Karpas-422 (cell line): ENCODE results near the gene LHPP. TPM values are rescaled to one million over a fixed set of nuclear protein-coding genes. Genes with fewer than 3 reads are reported as not detected.

Source experiments
- DNase-seq: peaks from one replicate; pipeline ENCODE4 v3.0.0-alpha.2; 2015
- H2AFZ ChIP-seq: fragments of 200-600 bp; sonication (generic); 2 replicates; pipeline ENCODE4 v1.6.1; 2014; ENCODE audit warnings: antibody characterized with exemption, low read length, mixed read lengths
- H3K27ac ChIP-seq: fragments of 200-600 bp; sonication (generic); 2 replicates; pipeline ENCODE4 v1.5.1; 2014; ENCODE audit warnings: mild to moderate bottlenecking, low read length, moderate library complexity
- H3K27me3 ChIP-seq: fragments of 200-600 bp; sonication (generic); 2 replicates; pipeline ENCODE4 v1.6.1; 2014; ENCODE audit warnings: low read length, mixed read lengths
- H3K36me3 ChIP-seq: fragments of 200-600 bp; sonication (generic); 2 replicates; pipeline ENCODE4 v1.6.1; 2014; ENCODE audit warnings: low read length, mixed read lengths; ENCODE audit not compliant: insufficient read depth
- H3K4me1 ChIP-seq: fragments of 200-600 bp; sonication (generic); 2 replicates; pipeline ENCODE4 v1.6.1; 2014; ENCODE audit warnings: mild to moderate bottlenecking, low read length, mixed read lengths
- H3K4me2 ChIP-seq: fragments of 200-600 bp; sonication (generic); 2 replicates; pipeline ENCODE4 v1.6.1; 2014; ENCODE audit warnings: low read length, low read depth, mild to moderate bottlenecking; ENCODE audit not compliant: poor library complexity, severe bottlenecking
- H3K4me3 ChIP-seq: fragments of 200-600 bp; sonication (generic); 2 replicates; pipeline ENCODE4 v1.5.1; 2014; ENCODE audit warnings: mild to moderate bottlenecking, antibody characterized with exemption, low read length, mixed read lengths
- H3K79me2 ChIP-seq: fragments of 200-600 bp; sonication (generic); 2 replicates; pipeline ENCODE4 v1.6.1; 2014; ENCODE audit warnings: mild to moderate bottlenecking, low read length, mixed read lengths
- H3K9ac ChIP-seq: fragments of 200-600 bp; sonication (generic); 2 replicates; pipeline ENCODE4 v1.6.0; 2014; ENCODE audit warnings: low read length
- H3K9me2 ChIP-seq: fragments of 200-600 bp; sonication (generic), shearing (Covaris generic); replicated peaks from 2 replicates; pipeline ENCODE4 v1.6.0; 2014; ENCODE audit warnings: mild to moderate bottlenecking, low read length, moderate library complexity; ENCODE audit not compliant: insufficient read depth
- H3K9me3 ChIP-seq: fragments of 300-700, 200-600 bp; sonication (generic); 2 replicates; pipeline ENCODE4 v1.6.1; 2014; ENCODE audit warnings: low read length, mixed read lengths
- H4K20me1 ChIP-seq: fragments of 200-600 bp; sonication (generic); 2 replicates; pipeline ENCODE4 v1.6.1; 2014; ENCODE audit warnings: mild to moderate bottlenecking, antibody characterized with exemption, low read length, low read depth; ENCODE audit not compliant: insufficient read depth
- total RNA-seq: library from RNA; depleted of rRNA; stranded (reverse); fragments of >200 nt; shearing (Covaris generic); gene quantifications from 2 replicates; pipeline ENCODE4 v1.2.3, GENCODE V29; 2014; ENCODE audit warnings: low replicate concordance

LHPP gene
- total RNA-seq, 1 experiment from 2014 or later: 57.2 TPM

GRCh38 chr10:124537166-124537725 lies 75.6 kb downstream of the LHPP start:
- Histone ChIP-seq H3K27me3 (no peaks in the 10 kb centered on the region), H3K79me2 (peaks cover 5% of the 10 kb centered on the region), H3K9ac (peak overlapping the region; percentile 99), H3K27ac (peak overlapping the region; percentile 100), H3K4me2 (peak overlapping the region; percentile 92), H3K4me1 (peaks cover 98% of the 10 kb centered on the region), H3K36me3 (no peaks in the 10 kb centered on the region), H3K9me2 (no peaks in the 10 kb centered on the region), H3K4me3 (peak overlapping the region; percentile 70), H4K20me1 (no peaks in the 10 kb centered on the region), H3K9me3 (no peaks in the 10 kb centered on the region), H2AFZ (no peak overlapping the region)
- DNase-seq: peak; percentile 82

- H4K20me1 ChIP-seq: no peaks in the 10 kb centered on the region
- H2AFZ ChIP-seq: no peak overlapping the region
- H3K4me1 ChIP-seq: peaks cover 98% of the 10 kb centered on the region
- no peaks in the 10 kb centered on the region for H3K9me2 ChIP-seq
- peak overlapping the region; percentile 70; the same call in 1 of the 2 replicates for H3K4me3 ChIP-seq
- H3K9me3 ChIP-seq: no peaks in the 10 kb centered on the region
- DNase-seq: no peak
- peaks cover 11% of the 10 kb centered on the region for H3K79me2 ChIP-seq
- no peaks in the 10 kb centered on the region for H3K36me3 ChIP-seq
- H3K4me2 ChIP-seq: peak overlapping the region; percentile 92
- peak overlapping the region; percentile 100 for H3K27ac ChIP-seq
- no peaks in the 10 kb centered on the region for H3K27me3 ChIP-seq
- peak overlapping the region; percentile 99 for H3K9ac ChIP-seq
These were observed 76.3 kb downstream of the LHPP start for GRCh38 chr10:124537891-124538290.

GRCh38 chr10:124538706-124539105 lies 77.1 kb downstream of the LHPP start:
- peak overlapping the region; percentile 100 for H3K27ac ChIP-seq
- peak overlapping the region; percentile 92 for H3K4me2 ChIP-seq
- no peaks in the 10 kb centered on the region for H3K9me3 ChIP-seq
- H3K9me2 ChIP-seq: no peaks in the 10 kb centered on the region
- peak overlapping the region; percentile 43 for H3K4me3 ChIP-seq
- no peaks in the 10 kb centered on the region for H3K27me3 ChIP-seq
- peaks cover 18% of the 10 kb centered on the region for H3K79me2 ChIP-seq
- H4K20me1 ChIP-seq: no peaks in the 10 kb centered on the region
- peak; percentile 88 for DNase-seq
- peaks cover 98% of the 10 kb centered on the region for H3K4me1 ChIP-seq
- H3K36me3 ChIP-seq: no peaks in the 10 kb centered on the region
- H2AFZ ChIP-seq: no peak overlapping the region
- H3K9ac ChIP-seq: peak overlapping the region; percentile 99

GRCh38 chr10:124539935-124540641 lies 78.5 kb downstream of the LHPP start:
- Histone ChIP-seq H3K4me2 (peak overlapping the region; percentile 97), H3K9me2 (no peaks in the 10 kb centered on the region), H3K4me1 (peaks cover 98% of the 10 kb centered on the region), H3K27ac (peak overlapping the region; percentile 100), H3K9ac (peak overlapping the region; percentile 99), H3K36me3 (no peaks in the 10 kb centered on the region), H4K20me1 (no peaks in the 10 kb centered on the region), H3K4me3 (peak overlapping the region; percentile 90), H2AFZ (no peak overlapping the region), H3K79me2 (peaks cover 26% of the 10 kb centered on the region), H3K27me3 (no peaks in the 10 kb centered on the region), H3K9me3 (no peaks in the 10 kb centered on the region)
- DNase-seq: peak; percentile 99

GRCh38 chr10:124541076-124541903 lies 79.7 kb downstream of the LHPP start:
- Histone ChIP-seq H3K9ac (peak overlapping the region; percentile 99), H2AFZ (no peak overlapping the region), H3K36me3 (no peaks in the 10 kb centered on the region), H3K4me1 (peaks cover 98% of the 10 kb centered on the region), H3K79me2 (peaks cover 30% of the 10 kb centered on the region), H4K20me1 (no peaks in the 10 kb centered on the region), H3K4me3 (peak overlapping the region; percentile 90), H3K9me3 (no peaks in the 10 kb centered on the region), H3K9me2 (no peaks in the 10 kb centered on the region), H3K27ac (peak overlapping the region; percentile 100), H3K4me2 (peak overlapping the region; percentile 97), H3K27me3 (no peaks in the 10 kb centered on the region)
- DNase-seq: peak; percentile 94

- no peaks in the 10 kb centered on the region for H4K20me1 ChIP-seq
These were observed 80.7 kb downstream of the LHPP start for GRCh38 chr10:124542336-124542735.

GRCh38 chr10:124543146-124543545 lies 81.5 kb downstream of the LHPP start:
- Histone ChIP-seq H3K4me1 (peaks cover 97% of the 10 kb centered on the region), H3K27me3 (no peaks in the 10 kb centered on the region), H3K79me2 (peaks cover 46% of the 10 kb centered on the region), H3K4me2 (peak overlapping the region; percentile 97), H3K9ac (peak overlapping the region; percentile 99), H3K36me3 (no peaks in the 10 kb centered on the region), H4K20me1 (no peaks in the 10 kb centered on the region), H3K27ac (peak overlapping the region; percentile 100), H3K9me3 (no peaks in the 10 kb centered on the region), H3K9me2 (no peaks in the 10 kb centered on the region), H2AFZ (no peak overlapping the region), H3K4me3 (peak overlapping the region; percentile 90)
- peak; percentile 89 for DNase-seq

More at GRCh38 chr10:124542336-124542735, 80.7 kb downstream of the LHPP start:
- Histone ChIP-seq H3K27me3 (no peaks in the 10 kb centered on the region), H3K4me3 (peak overlapping the region; percentile 90), H3K79me2 (peaks cover 38% of the 10 kb centered on the region), H3K4me2 (peak overlapping the region; percentile 97), H2AFZ (no peak overlapping the region), H3K9me2 (no peaks in the 10 kb centered on the region), H3K4me1 (peaks cover 97% of the 10 kb centered on the region), H3K9me3 (no peaks in the 10 kb centered on the region), H3K27ac (peak overlapping the region; percentile 100), H3K9ac (peak overlapping the region; percentile 99), H3K36me3 (no peaks in the 10 kb centered on the region)
- DNase-seq: peak; percentile 80

- Histone ChIP-seq H3K4me1 (peaks cover 97% of the 10 kb centered on the region), H3K36me3 (peaks cover 6% of the 10 kb centered on the region; the same call in 1 of the 2 replicates), H3K9me2 (no peaks in the 10 kb centered on the region), H3K4me3 (peak overlapping the region; percentile 90), H3K27ac (peak overlapping the region; percentile 100), H3K4me2 (peak overlapping the region; percentile 97), H3K9me3 (no peaks in the 10 kb centered on the region), H4K20me1 (no peaks in the 10 kb centered on the region; the same call in 1 of the 2 replicates), H3K79me2 (peaks cover 54% of the 10 kb centered on the region), H2AFZ (no peak overlapping the region), H3K9ac (peak overlapping the region; percentile 99), H3K27me3 (no peaks in the 10 kb centered on the region)
- DNase-seq: peak; percentile 91
These were observed 82.3 kb downstream of the LHPP start for GRCh38 chr10:124543971-124544370.
